ENCODE measurements around the gene MAPKBP1. TPM values are rescaled to one million over a fixed set of nuclear protein-coding genes. Genes with fewer than 3 reads are reported as not detected.

The MAPKBP1 gene
- total and polyA plus RNA-seq, 9 of the 15 experiments (the other 6 are each of a cell fraction or from before 2014, with no cell fraction given): 0.15 to 9.5 (median 4.5) TPM

GRCh38 chr15:41789236-41789635 lies 15.0 kb downstream of the MAPKBP1 start:
- Histone ChIP-seq H3K4me3 (no peak overlapping the region), H4K20me1 (replicated peaks; ENCODE audit: control insufficient read depth, insufficient read depth, low read length) (peaks cover 16% of the 10 kb centered on the region), H3K9me3 (replicated peaks; ENCODE audit: control insufficient read depth, insufficient read depth, low read depth, low read length) (no peaks in the 10 kb centered on the region), H3K4me1 (replicated peaks in 1 of 2; ENCODE audit: control insufficient read depth in 2 of 2, insufficient read depth in 2 of 2, low read length in 2 of 2) (peaks cover 30 to 53% of the 10 kb centered on the region in 2 experiments), H3K9ac (ENCODE audit: insufficient read depth in 1 of 2, low read depth in 2 of 2, low read length in 2 of 2) (peak overlapping the region in 1 of 2 experiments; percentile 45; a peak in 1 of 4 replicates), H3K36me3 (ENCODE audit: control insufficient read depth, insufficient read depth, low read length) (no peaks in the 10 kb centered on the region), H2AFZ (ENCODE audit: low read depth, low read length) (no peak overlapping the region), H3K9me1 (ENCODE audit: control insufficient read depth, insufficient read depth, low read length) (peaks cover 5% of the 10 kb centered on the region), H3K27ac (ENCODE audit: extremely low read depth, low read depth, low read length) (no peak overlapping the region), H3K27me3 (ENCODE audit: control insufficient read depth in 2 of 2, insufficient read depth in 2 of 2, low read length in 2 of 2) (no peaks in the 10 kb centered on the region), H3K4me2 (ENCODE audit: insufficient read depth, low read length) (peak overlapping the region; percentile 17; the same call in 1 of the 2 replicates), H3K79me2 (ENCODE audit: control insufficient read depth, insufficient read depth, low read length) (0 out of 3 replicates have a peak, but pooled peaks cover 5% of the 10 kb centered on the region)
- 1% methylated on average over 4 of the region's 4 CpGs for WGBS (ENCODE audit: insufficient coverage, low coverage, missing lambda C conversion rate)
- no peak for TF ChIP-seq KHSRP (IDR thresholded peaks at IDR 0.05)
- peak; percentile 9 for TF ChIP-seq DACH1 (IDR thresholded peaks at IDR 0.05; ENCODE audit: partially characterized antibody)
- TF ChIP-seq MAFF (IDR thresholded peaks at IDR 0.05; ENCODE audit: low read length): no peak
- TF ChIP-seq SMARCA4 (IDR thresholded peaks at IDR 0.05): peak; percentile 46
- TF ChIP-seq FOSL1 (tag; conservative IDR thresholded peaks at IDR 0.05): 0 out of 2 replicates have a peak, but pooled peaks have one; percentile 17
- TF ChIP-seq CBFA2T3 (IDR thresholded peaks at IDR 0.05): peak; percentile 53
- TF ChIP-seq MTA1 (IDR thresholded peaks at IDR 0.05; ENCODE audit: borderline replicate concordance): 0 out of 2 replicates have a peak, but pooled peaks have one; percentile 40
- no peak for TF ChIP-seq HMGN3 (IDR thresholded peaks at IDR 0.05; ENCODE audit: borderline replicate concordance, extremely low read depth, insufficient read length, low read depth, low read length)
- 0 out of 2 replicates have a peak, but pooled peaks have one; percentile 3 for TF ChIP-seq CBFA2T2 (conservative IDR thresholded peaks at IDR 0.05)
- peak; percentile 72 for TF ChIP-seq BHLHE40 (IDR thresholded peaks at IDR 0.05; ENCODE audit: low read length)
- TF ChIP-seq CTBP1 (IDR thresholded peaks at IDR 0.05; ENCODE audit: borderline replicate concordance): no peak
- peak; percentile 27; the same call in 1 of the 2 replicates for TF ChIP-seq DPF2 (IDR thresholded peaks at IDR 0.05)
- TF ChIP-seq ZNF384 (IDR thresholded peaks at IDR 0.05; ENCODE audit: low read depth, low read length): peak; percentile 32; the same call in 1 of the 2 replicates
- TF ChIP-seq UBTF (IDR thresholded peaks at IDR 0.05; ENCODE audit: borderline replicate concordance in 1 of 2, low read depth in 2 of 2, low read length in 2 of 2): no peak
- peak; percentile 19; the same call in 1 of the 2 replicates for TF ChIP-seq ARID1B (IDR thresholded peaks at IDR 0.05)
- peak in 1 of 2 experiments; percentile 20; a peak in 1 of 4 replicates for TF ChIP-seq HDAC1 (IDR thresholded peaks at IDR 0.05)
- ChIA-PET POLR2A (interaction anchor here (0.5 to 1.3 kb wide), 6 partner anchors 11 to 293 kb away, joined by 3 to 7 read pairs (median 4); partner anchors contain the start of gene MAPKBP1), CTCF (ENCODE audit: low intra/inter-chr PET ratio) (no interaction called here)
- DNase-seq (ENCODE audit: extremely low read depth in 1 of 4, low spot score in 3 of 4) (peak in 2 of 4 experiments; percentile 46 to 51), ATAC-seq (peak; percentile 24), FAIRE-seq (peak; percentile 19)
- no TSS peak for BruUV-seq (replicated peaks)
- intact Hi-C loops (cut with micrococcal nuclease) (no loop called here), in situ Hi-C loops (cut with MboI) (no loop called here)

Measured in K562 (cell line).